ENCODE measurements around the gene KRT80. TPM values are rescaled to one million over a fixed set of nuclear protein-coding genes. Genes with fewer than 3 reads are reported as not detected.

The KRT80 gene
- total RNA-seq, 3 donors from 2014 or later (not counting 1 experiment from before 2014, with no cell fraction given) = not detected

DNA sequence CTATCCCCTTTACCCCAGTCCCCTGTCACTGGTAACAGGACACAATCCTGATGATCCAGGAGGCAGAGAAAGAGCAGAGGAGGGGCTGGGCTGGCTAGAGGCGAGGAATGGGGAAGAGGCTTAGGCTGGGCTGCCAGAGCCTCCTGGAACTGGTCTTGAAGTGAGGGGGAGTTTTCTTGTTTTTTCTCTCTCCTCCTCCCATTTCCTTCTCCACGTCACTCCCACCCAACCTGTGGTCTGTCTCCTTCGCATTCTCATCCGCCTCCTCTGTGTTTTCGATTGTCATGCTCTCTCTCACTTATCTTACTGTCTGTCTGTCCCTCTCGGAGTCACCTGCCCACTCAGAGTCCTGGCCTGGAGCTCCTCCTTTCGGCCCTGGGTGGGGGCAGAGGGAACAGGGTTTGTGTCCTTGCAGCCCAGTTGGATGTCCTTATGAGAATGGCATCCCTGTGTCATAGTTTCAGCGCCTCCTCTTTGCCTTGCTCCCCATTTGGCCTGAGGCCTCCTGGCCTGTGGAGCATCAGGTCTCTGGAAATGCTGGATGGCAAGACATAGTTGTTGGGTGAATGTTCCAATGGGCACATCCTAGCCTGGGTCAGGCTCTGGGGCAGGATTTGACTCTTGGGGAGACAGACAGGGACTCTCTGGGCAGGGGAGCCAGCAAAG lies 3.4 kb upstream of the KRT80 start:
- peaks cover 32% of the 10 kb centered on the region for H3K4me1 ChIP-seq (ENCODE audit: control insufficient read depth, insufficient read depth, low read length)
- intact Hi-C loops (cut with micrococcal nuclease) = no loop called here
- H3K27ac ChIP-seq (ENCODE audit: low read length) = no peak overlapping the region
- no peak overlapping the region for H3K4me3 ChIP-seq (ENCODE audit: low read length)
- no peaks in the 10 kb centered on the region for H3K27me3 ChIP-seq (ENCODE audit: control insufficient read depth, insufficient read depth, low read length)
- H3K36me3 Mint-ChIP-seq = no peaks in the 10 kb centered on the region
- whole genome bisulfite sequencing (ENCODE audit: insufficient coverage) = 71% methylated on average over 8 of the region's 8 CpGs
- no peaks in the 10 kb centered on the region for H3K4me1 Mint-ChIP-seq
- no peaks in the 10 kb centered on the region for H3K36me3 ChIP-seq (ENCODE audit: control insufficient read depth, insufficient read depth, low read length)
- TF ChIP-seq, protein P1, sequence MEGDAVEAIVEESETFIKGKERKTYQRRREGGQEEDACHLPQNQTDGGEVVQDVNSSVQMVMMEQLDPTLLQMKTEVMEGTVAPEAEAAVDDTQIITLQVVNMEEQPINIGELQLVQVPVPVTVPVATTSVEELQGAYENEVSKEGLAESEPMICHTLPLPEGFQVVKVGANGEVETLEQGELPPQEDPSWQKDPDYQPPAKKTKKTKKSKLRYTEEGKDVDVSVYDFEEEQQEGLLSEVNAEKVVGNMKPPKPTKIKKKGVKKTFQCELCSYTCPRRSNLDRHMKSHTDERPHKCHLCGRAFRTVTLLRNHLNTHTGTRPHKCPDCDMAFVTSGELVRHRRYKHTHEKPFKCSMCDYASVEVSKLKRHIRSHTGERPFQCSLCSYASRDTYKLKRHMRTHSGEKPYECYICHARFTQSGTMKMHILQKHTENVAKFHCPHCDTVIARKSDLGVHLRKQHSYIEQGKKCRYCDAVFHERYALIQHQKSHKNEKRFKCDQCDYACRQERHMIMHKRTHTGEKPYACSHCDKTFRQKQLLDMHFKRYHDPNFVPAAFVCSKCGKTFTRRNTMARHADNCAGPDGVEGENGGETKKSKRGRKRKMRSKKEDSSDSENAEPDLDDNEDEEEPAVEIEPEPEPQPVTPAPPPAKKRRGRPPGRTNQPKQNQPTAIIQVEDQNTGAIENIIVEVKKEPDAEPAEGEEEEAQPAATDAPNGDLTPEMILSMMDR (IDR thresholded peaks at IDR 0.05) = no peak
- DNase-seq (no peak), ATAC-seq (no peak)
- no peak overlapping the region for H3K4me3 Mint-ChIP-seq
- H3K27me3 Mint-ChIP-seq (ENCODE audit: low read depth in 2 of 2) = peaks cover 0 to 11% of the 10 kb centered on the region in 2 donors
- no peaks in the 10 kb centered on the region for H3K9me3 ChIP-seq (ENCODE audit: control insufficient read depth, insufficient read depth, low read length)
- no peaks in the 10 kb centered on the region for H3K9me3 Mint-ChIP-seq
- H3K27ac Mint-ChIP-seq = no peak overlapping the region

DNA sequence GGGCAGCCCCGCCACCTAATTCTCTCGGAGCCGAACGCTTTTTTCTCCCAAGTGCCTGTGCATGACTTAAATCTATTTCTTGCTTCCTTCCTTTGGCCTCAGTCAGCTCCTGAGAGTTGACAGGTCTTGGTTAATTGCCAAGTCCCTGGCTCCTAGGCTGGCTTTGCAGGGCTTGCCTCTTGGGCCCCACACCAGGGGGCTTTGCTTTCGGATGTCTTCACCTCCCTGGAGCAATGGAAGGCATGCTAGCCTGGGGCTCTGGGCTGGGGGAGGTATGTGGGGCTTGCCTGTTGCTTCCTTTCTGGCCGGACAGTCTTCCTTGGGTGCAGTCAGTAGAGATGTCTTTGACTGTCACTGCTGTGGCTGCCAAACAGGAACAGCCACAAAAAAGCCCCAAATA lies 2.2 kb upstream of the KRT80 start:
- DNase-seq = no peak
- no peaks in the 10 kb centered on the region for H3K9me3 ChIP-seq (ENCODE audit: control insufficient read depth, insufficient read depth, low read length)
- peaks cover 32% of the 10 kb centered on the region for H3K4me1 ChIP-seq (ENCODE audit: control insufficient read depth, insufficient read depth, low read length)
- H3K27me3 ChIP-seq (ENCODE audit: control insufficient read depth, insufficient read depth, low read length) = no peaks in the 10 kb centered on the region
- no peaks in the 10 kb centered on the region for H3K36me3 Mint-ChIP-seq
- intact Hi-C loops (cut with micrococcal nuclease) = no loop called here
- TF ChIP-seq, protein P1 (IDR thresholded peaks at IDR 0.05) = no peak
- no peaks in the 10 kb centered on the region for H3K9me3 Mint-ChIP-seq
- H3K27ac ChIP-seq (ENCODE audit: low read length) = no peak overlapping the region
- WGBS (ENCODE audit: insufficient coverage) = 51% methylated on average over 6 of the region's 6 CpGs
- no peaks in the 10 kb centered on the region for H3K36me3 ChIP-seq (ENCODE audit: control insufficient read depth, insufficient read depth, low read length)
- no peak overlapping the region for H3K27ac Mint-ChIP-seq
- peaks cover 0 to 11% of the 10 kb centered on the region in 2 donors for H3K27me3 Mint-ChIP-seq (ENCODE audit: low read depth in 2 of 2)
- H3K4me1 Mint-ChIP-seq = peaks cover 0 to 4% of the 10 kb centered on the region in 2 donors
- H3K4me3 Mint-ChIP-seq = no peak overlapping the region
- ATAC-seq = no peak
- H3K4me3 ChIP-seq (ENCODE audit: low read length) = no peak overlapping the region

DNA sequence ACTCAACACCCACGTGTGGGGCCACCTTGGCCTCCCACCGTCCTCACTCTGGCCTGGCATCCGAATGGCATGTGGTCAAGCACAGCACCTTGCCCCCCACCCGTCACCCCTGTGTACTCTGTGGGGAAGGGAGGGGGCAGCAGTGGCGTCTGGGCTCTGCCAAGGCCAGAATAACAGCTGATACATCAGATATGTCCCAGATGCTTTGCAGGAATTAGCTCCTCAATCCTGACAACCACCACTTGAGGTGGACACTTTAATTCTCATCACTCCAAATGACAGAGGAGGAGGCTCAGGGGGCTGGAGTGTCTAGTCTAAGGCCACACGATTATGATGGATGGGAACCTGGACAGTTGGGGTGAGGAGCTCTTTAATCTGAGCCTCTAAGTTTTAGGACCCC lies 1.7 kb upstream of the KRT80 start:
- Mint-ChIP-seq H3K4me1 (peaks cover 0 to 4% of the 10 kb centered on the region in 2 donors), H3K9me3 (no peaks in the 10 kb centered on the region), H3K4me3 (no peak overlapping the region), H3K27me3 (ENCODE audit: low read depth in 2 of 2) (peaks cover 0 to 11% of the 10 kb centered on the region in 2 donors), H3K36me3 (no peaks in the 10 kb centered on the region), H3K27ac (no peak overlapping the region)
- Histone ChIP-seq H3K9me3 (ENCODE audit: control insufficient read depth, insufficient read depth, low read length) (no peaks in the 10 kb centered on the region), H3K36me3 (ENCODE audit: control insufficient read depth, insufficient read depth, low read length) (no peaks in the 10 kb centered on the region), H3K4me3 (ENCODE audit: low read length) (no peak overlapping the region), H3K27ac (ENCODE audit: low read length) (no peak overlapping the region), H3K4me1 (ENCODE audit: control insufficient read depth, insufficient read depth, low read length) (peaks cover 32% of the 10 kb centered on the region), H3K27me3 (ENCODE audit: control insufficient read depth, insufficient read depth, low read length) (no peaks in the 10 kb centered on the region)
- 46% methylated on average over 6 of the region's 6 CpGs for WGBS (ENCODE audit: insufficient coverage)
- TF ChIP-seq, protein P1 (IDR thresholded peaks at IDR 0.05) = no peak
- intact Hi-C loops (cut with micrococcal nuclease) = no loop called here
- DNase-seq = no peak
- no peak for ATAC-seq

Data from natural killer cell (primary cell).